GM19438 (cell line): ENCODE measurements around the gene ITPKB.
"Not testable (repeated sequence)": the region's sequence is repeated elsewhere in the genome, so short reads cannot be mapped to it uniquely, and the experiment has no call there.

Experiments used
- ATAC-seq: cut with Tn5 transposase; IDR thresholded peaks from one replicate; pipeline ENCODE4 v1.9.1; 2021; ENCODE audit warnings: low read depth; ENCODE audit not compliant: unreplicated experiment

ITPKB gene

DNA sequence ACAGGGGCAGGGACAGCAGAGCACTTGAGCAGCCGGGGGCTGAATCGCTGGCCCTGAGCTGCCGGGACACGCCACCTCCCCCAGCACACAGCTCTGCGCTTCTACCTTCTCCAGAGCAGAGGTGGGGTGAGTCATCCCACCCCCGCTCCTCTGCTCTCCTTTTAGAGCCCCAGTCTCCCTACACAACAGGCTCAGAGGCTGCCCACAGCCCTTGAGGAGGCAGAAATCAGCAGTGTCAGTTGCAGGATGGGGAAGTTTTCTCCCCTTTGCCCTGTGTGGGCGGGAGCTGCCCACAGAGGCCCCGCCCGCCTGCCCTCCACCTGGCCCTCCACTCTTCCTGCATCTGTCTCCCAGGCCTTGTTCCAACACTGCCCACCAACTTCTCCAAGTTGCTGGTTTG lies 95.9 kb downstream of the ITPKB start:
- ATAC-seq: no peak

DNA sequence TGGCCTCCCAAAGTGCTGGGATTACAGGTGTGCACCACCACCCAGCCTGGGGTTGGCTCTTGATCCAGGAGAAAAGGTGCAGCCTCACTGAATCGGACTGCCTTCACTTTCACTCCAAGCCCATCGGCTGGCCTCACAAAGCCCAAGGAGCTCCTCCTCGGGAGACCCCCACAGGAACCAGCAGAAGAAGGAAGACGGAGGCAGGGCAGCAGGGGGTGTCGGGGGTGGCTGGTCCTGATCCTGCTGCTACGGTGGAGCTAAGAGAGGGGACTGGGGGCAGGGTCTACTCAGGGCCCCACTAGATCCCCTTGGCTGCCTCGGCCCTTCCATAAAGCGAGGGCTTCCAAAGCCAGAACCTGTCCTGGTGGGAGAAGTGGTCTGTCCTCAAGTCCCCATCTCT lies 96.7 kb downstream of the ITPKB start:
- ATAC-seq: no peak

DNA sequence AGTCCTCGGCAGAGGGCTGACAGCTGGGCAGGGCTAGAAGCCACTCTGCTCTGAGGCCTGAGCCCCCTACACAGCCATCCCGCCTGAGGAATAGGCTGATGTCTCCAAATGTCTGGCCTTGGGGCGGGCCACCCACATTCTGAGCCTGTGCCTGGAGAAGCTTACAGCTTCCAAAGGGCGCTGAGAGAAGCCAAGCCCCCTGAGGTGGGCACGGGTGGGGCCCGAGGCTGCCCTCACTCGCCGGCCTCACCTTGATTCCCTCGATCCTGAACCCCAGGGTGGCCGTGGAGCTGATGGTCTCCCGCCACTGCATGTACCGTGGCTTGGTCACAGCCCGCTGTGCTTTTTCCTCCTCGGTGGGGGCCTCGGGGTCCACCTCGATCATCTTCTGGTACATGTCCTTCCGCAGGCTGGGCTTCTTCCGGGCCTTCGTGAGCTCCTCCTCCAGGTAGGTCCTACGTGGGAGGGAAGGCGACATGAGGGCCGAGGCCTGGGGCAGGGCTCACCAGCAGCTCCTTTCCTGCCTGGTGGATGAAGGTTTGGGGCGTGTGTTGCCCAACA lies 97.3 kb downstream of the ITPKB start:
- no peak for ATAC-seq

DNA sequence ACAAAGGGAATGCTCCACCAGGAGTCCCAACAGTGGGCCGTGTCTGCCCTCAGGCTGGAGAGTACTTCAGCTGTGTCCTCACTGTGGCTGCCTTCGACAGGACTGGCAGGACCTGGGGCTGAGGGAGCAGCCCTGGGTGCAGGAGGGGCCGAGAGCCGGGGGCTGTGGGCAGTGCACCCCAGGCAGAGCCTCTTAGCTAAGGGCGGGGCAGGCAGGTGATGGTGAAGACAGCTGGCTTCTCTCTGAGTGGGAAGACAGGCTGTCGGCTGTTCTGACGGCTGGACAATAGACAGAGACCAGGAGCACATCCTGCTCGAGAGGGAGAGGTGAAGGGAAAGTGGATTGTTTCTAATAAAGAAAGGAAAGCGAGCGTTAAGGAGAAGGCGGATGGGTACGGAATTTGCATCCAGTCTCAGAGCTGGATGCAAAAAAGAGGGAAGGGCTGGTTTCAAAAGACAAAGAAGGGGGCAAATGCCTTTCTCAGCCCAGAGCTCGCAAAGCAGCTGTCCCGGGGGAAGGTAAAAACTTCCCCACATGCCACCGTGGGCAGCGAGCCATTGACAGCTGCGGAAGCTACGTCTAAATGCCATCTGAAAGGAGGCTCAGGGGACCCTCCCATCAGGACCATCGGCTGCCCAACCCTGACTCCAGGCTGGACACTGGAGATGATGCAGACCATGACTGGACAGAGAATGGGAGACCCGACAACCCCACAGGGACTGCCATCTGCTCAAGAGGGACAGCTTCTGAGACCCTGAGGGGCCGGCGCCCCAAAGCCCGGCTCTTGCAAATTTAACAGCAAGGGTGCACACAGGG lies 98.6 kb downstream of the ITPKB start:
- ATAC-seq: no peak

DNA sequence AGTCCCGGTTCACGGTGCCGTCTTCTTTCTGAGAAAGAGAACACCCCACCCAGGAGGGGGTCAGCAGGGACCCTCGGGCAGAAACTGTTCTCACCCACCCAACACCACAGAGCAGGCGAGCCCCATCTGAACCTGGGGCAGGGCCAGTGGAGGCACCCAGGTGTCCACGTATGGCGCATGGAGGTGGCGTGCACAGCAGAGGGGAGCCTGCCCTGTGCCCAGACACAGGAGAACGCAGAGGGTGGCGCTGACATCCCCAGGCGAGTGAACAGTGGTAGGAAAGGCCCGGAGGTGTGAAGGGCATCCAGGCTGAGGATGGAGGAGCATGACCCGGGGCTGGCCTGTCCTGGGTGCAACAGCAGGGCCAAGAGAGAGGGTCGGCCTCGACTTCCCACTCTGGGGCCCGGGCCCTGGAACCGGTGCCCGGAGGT lies 99.4 kb downstream of the ITPKB start:
- no peak for ATAC-seq

DNA sequence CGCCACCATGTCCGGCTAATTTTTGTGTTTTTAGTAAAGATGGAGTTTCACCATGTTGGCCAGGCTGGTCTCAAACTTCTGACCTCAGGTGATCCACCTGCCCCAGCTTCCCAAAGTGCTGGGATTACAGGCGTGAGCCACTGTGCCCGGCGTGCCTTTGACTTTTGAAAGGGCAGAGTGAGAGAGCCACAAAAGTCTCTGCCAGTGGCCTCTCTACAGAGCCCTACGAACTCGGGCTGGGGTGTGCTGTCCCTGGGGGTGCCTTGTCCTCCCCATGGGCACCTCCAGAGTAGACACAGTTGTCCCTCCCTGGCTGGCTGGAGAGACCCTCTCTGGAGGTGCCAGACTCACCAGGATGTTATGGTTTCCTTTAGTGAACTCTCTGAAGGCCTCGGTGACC lies 99.9 kb downstream of the ITPKB start:
- ATAC-seq: not testable (repeated sequence)

DNA sequence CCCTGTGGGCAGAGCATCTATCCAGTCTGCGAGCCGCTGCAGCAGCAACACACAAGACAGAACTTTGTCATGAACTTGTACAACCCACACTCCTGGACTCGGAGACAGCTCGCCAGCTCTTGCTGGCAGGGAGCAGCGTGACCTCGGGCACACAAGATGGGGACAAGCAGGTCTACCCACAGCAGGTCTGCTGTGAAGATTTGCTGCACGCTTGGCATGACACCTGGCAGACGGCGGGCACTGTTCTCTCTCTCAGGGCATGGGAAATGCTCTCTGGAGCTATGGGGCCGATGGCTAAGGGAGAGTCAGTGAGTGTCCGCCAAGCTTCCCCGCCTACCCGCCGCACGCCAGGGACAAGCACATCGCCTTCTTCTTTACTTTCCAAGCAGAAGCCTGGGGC lies 100.5 kb downstream of the ITPKB start:
- ATAC-seq: no peak

DNA sequence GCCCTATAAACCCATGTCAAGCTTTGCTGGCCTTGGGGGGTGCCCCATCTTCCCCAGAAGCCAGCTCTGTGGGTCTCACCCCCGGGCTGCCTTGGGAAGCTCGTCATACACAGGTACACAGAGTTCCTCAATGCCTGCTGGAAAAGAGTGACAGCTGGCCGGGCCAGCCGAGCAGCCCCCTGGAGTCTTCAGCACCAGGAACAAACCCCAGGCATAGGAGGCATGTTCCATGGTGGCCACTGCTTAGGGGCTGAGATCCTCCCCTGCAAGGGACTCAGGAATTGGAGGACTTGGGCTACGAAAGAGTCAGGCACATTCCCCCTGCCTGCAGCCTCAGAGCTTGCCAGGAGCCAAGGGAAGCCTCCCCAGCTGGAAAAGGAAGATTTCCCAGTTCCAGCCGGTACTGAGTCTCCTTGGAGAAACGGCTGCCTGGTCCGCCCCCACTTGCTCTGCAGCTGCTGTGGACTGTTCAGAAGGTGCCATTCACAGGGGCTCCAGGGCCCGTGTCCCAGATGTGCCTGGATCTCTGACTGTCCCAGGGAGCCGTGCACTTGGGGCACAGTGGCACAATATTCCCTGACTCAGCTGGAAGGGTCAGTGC lies 101.0 kb downstream of the ITPKB start:
- no peak for ATAC-seq

DNA sequence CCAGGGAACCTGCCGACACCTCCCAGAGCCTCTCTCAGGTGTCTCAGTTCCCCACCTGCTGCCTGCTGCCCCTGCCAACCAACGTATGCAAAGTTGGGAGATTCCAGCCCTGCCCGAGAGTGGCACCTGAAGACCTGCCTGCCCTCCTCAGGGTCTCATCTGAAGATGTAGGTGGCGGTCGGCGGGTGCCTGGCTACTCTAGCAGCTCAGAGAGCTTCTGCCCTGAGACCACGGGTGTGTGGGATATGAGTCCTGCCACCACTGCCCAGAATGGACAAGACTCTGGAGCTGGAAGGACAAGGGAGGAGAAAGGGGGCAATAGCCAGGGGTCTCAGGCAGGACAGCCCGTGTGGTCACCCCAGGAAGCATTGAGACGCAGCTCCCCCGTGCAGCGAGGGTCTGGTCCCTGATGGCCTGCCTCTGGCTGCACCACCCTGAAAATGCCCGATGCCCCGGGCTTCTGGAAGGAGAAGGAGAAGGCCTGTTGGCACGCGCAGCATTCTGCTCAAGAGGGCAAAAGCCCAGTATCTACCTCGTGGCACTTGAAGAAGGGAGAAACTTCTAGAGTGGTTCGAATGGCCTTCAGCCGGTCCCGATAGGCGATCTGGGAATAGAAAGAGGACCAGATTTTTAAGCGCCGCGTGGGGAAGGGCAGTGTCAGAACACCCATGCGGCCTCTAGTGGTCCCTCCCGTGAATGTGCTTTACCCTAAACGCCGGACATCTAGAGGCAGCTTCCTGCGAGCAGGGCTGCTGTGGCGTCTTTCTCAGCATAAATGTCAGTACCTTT lies 101.7 kb downstream of the ITPKB start:
- no peak for ATAC-seq

DNA sequence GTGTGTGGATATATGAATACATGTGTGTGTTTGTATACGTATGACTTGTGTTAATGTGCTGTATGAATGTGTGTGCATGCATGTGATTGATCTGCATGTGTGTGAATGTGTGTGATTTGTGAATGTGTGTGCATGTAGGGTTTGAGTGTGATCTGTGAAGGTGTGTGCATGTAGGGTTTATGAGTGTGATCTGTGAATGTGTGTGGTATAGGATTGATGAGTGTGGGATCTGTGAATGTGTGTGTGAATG lies 102.3 kb downstream of the ITPKB start:
- ATAC-seq: no peak

DNA sequence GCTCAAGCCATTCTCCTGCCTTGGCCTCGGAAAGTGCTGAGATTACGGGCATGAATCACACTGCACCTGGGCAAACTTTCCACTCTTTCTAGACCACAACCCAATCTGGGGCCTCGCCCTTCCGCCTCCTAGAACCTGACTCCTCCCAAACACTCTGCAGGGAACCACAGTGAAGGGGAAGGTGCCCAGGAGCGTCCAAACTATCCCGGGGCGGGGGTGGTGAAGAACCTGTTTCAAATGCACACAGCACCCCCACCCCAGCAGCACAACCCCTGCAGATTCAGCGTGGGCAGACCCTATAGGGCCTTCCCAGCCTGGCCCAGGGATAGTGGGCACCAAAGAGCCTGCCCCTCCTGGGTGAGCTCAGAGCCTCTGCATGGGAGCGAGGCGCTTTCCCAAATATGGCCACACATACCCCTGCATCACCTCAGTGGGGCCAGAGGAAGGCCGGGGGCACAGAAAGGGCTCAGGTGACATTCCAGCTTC lies 103.6 kb downstream of the ITPKB start:
- ATAC-seq: no peak

DNA sequence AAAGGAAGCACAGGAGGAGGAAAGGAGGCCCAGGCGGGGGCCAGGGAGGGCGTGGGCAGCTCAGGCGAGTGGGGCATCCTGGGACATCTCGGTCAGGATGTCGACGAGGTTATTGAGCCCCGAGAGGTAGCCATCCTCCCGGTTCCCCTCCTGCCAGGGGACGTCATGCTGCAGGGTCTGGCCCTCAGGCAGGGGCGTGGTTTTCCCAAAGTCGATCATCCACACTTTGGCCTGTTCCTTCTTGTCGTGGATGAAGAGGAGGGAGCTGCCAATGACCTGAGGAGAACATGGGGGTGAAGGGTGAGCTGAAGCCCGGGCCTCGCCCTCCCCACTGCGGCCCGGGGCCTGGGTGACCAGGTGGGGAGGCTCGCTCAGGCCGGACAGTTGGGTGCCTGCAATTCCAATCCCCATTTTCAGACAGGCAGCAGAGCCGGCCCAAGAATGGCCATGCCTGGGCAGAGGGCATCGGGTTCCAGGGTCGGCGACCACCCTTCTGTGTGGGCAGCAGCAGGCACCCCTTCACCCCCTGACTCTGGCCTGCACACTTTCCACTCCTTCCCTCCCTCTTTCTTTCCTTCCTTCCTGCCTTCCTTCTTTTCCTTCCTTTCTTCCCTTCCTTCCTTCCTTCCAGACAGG lies 104.4 kb downstream of the ITPKB start:
- ATAC-seq: no peak

DNA sequence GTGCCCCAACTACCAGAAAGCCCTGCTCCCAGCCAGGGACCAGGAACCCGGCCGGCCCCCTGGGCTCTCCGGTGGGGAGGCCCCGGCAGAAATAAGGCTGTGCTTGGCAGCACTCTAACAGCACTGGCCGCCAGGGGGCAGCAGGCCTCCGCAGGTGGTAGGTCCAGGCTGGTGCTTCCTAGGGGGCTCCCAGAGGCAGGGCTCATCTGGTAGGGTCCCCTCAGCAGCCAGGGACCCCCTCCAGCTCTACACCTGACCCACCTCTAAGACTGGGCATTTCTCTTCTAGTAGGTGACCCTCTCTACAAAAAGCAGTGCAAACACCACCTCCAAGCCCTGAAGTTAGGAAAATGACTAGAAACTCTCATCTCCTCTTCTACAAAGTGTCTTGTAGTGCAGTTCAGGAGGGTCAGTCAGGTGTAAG lies 104.9 kb downstream of the ITPKB start:
- no peak for ATAC-seq

DNA sequence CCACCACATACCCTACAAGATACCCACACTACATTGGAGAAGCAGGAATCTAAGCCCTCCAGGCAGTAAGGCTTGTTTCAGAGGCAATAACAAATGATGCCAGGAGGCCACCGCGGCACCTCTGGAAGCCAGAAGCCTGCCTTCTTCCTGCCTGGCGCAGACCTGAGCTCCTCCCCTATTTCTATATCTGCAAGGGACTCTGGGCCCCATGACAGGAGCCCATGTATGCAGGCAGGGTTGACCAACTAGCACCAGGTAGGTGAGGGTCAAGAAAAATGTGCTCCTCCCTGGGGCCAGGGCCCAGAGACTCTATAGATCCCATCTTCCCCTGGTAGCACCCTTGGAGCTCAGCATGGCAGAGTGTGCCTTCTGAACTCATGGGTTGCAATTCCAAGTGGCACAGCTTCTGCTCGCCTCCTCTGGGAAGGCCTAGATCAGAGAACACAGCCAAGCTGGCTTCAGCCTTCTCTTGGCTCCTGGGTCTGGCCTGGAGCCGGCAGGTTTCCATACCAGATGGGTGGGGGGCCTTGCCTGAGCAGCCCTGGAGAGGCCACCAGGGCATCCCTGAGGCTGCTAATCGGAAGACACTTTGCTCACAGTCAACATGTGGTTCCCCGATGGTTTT lies 105.4 kb downstream of the ITPKB start:
- ATAC-seq: no peak

DNA sequence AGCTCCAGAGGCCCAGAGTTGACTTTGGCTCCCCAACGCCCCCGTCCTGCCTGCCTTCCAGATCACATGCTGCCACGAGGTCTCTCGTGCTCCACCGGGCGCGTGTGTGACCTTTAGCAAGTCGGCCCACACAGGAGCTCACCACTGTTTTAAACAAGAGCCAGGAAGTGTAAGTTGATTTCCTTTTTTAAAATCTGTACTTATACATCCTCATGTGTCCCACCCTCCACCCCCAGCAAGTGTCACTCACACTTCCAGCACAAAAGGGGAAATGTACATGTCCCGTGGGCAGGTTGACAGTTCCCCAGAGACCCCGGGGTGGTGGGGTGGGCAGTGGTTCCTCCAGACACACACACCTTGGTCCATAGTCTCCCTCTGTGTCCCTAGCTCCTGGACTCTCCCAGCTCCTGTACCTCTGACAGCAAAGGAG lies 106.1 kb downstream of the ITPKB start:
- no peak for ATAC-seq

DNA sequence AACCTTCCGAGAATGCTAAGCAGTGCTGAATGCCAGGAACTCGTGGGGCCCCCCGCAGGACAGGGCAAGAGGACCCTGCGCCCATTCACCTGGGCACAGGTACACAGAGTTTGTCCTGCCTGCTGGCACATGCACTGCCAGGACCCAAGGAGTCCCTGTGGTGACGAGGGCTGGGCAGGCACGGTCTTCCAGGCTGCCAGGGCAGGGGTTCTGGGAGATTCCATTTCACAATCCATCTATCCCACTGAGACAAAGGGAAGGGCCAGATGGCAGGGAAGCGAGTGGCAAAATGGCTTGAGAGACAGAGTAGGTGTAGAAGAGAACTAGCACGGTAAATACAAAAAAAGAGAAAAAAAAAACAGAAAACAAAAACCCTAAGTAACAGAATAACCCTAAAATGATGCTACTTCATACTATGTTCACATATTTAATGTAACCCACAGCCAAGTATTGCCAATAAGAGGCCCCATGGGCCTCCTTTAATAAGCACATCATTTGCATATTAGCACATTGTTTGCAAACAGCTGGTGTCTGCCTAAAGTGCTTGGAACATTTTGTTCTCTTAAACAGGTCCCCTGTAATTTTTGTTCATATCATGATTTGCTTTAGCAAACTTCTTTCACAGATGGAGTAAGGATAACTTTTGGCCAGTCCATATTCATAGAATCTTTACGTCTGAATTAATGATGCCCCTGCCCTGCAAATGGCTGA lies 106.8 kb downstream of the ITPKB start:
- ATAC-seq: no peak

DNA sequence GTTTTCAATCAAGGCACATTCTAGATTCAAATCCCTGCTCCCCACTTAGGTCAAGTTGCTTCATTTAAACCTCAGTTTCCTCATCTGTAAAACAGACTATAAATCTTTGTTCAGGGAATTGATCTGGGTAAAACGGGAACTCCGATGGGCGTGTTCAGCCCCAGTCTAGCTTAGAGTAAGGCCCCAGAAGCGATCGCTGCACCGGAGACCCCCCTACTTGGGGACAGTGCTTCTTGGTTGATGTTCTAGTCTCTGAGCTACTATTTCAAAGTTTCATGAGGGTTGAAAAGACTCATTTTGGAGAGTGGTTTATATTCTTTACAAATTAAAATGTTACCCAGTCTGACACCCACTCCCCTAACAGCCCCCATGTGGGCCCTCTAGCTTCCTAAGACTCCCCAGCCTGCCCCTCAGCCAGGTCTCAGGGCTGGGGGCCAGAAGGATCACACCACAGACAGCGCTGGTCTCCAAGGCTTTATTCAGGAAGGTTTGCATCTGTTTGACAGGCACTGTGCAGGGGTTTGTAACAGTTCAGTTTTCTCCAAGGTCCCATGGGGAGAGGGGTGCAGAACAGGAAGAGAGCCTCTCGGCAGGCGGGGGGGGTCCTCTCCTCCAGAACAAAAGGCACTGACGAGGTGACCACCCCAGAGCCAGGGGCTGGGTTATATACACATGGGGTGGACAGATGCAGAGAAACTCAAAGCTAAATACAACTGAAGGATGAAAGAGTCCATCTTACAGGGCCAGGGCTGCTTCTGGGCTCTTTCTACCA lies 107.7 kb downstream of the ITPKB start:
- no peak for ATAC-seq

DNA sequence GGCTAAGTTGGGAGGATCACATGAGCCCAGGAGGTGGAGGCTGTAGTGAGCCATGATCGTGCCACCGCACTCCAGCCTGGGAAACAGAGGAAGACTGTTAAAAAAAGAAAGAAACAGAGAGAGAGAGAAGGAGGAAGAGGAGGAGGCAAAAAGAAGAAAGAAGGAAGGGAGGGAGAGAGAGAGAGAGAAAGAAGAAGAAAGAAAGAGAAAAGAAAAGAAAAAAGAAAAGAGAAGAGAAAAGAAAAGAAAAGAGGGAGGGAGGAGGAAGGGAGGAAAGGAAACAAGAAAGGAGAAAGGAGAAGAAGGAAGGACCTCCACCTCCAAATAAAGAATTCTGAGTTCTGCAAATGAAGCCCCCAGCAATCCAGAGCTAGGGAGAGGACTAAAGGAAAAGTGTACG lies 108.5 kb downstream of the ITPKB start:
- ATAC-seq: no peak
